Stimulated activated CD8-positive, alpha-beta memory T cell treated with anti-CD3 and anti-CD28 coated beads, Interleukin-4, amount 100 ng/mL, for 48 hours (primary cell): Measurements from ENCODE around the gene PLPP1.

Experiments used
- DNase-seq: peaks from one replicate; pipeline ENCODE4 v3.0.0-alpha.2; 2020

The PLPP1 gene

DNA sequence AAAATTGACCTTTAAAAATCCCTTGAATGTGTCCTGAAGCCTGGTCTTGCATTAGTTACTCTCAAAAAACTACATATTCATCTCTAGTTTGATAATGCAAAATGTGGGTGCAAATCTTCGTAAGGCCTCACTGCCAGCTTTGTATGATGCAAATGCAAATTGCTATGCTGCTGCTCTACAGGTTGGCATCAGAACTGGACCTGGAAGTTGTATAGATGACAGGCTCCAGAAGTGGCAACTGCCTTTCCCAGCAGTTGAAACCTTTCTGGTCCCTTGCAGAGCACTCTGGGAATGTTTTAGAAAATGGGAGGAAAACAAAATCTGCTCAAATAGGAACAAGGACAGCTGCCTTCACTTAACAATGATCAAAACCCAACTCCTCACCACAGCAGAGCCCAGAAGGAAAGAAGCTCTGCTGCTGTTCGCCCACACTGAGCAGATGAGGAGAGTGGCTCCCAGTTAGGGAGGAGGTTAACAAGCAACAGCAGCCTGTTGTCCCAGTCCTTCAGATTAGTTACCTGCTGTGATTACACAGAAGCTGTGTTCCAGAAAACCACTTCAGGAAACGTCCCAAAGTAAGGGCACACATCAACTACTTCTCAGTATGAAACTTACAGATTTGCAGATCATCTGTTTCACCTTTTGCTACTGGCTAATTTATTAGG, 93.5 kb downstream of the PLPP1 start:
- no peak for DNase-seq

DNA sequence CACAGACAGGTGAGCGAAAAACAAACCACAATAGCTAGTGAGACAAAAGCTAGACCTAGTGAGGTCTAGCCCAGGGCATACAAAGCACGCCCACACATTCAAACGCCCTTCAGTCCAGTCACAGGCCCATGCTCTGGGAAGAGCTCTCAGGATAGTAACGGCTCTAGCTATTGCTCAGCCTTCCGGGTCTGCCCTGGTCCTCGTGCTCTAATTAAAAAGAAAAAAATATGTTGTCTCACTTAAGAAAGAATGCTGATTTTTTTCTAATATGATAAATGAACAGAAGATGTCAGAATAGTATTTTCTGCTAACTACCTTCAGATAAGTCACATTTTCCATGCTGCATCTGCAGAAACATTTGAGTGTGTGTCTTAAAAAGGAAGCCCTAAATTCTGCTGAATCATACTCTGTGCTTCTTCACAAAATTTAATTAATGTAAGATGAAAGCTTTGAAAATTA, 94.5 kb downstream of the PLPP1 start:
- DNase-seq, result no peak

DNA sequence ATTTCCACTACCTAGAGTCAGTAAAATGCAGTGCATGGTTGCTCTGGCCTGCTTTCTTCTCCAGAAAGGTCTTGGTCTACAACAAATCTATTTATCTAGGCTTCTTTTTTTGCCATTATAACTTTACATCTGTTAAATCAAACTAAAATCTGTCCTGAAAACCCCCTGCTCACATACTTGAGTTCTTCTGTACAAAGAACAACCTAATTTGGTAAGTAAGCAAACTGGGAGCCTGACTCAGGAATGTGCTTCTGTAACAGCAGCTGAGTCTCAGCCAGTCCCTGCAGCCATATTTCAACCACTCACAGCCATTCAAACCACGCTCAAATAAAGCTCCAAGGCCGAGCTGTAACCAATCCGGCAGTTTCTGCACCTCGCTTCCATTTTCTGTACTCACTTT, 95.8 kb downstream of the PLPP1 start:
- DNase-seq, result no peak

DNA sequence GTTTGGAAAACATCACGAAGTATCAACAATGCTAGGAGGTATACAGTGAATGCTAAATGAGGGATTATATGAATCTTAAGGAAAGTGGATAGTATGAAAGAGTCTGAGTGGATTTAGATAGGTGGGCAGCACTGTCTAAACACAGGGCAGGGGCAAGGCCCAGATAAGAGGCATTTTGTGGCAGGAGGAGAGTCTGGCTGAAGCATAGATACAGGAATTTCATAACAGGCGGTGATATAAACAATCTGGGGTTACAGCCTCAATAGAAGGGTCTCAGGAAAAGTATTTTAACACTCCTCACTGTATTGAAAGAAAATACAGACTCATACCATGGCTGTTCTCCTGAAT, 96.9 kb downstream of the PLPP1 start:
- no peak for DNase-seq

DNA sequence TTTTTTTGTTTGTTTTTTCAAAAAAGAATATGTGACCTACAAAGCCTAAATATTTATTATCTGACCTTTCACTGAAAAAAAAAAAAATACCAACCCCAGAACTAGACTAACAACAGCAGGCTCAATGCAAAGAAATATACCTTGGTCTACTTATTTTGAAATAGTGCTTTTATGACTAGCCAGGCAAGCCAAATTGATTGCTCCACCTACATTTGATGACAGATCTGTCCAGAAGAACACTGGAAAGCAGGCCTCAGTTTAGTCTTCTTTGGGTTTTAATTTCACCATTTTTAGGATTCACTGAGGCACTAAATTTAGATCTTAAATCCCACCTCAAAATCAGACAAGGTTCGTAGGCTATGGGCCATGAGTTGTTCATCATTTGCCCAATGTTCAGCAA, 97.3 kb downstream of the PLPP1 start:
- DNase-seq, result no peak

DNA sequence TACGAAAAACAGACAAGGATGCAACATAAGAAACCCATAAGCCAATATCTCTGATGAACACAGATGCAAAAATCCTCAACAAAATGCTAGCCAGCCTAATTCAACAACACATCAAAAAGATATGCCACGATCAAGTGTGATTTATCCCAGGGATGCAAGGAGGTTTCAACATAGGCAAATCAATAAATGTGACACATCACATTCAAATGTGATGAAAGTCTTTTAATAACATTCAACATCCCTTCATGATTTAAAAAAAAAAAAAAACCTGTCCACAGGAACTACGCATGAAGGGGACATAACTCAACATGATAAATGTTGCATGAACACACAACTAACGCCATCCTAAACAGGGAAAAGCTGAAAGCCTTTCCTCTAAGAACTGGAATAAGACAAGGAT, 102.2 kb downstream of the PLPP1 start:
- DNase-seq, result no peak

DNA sequence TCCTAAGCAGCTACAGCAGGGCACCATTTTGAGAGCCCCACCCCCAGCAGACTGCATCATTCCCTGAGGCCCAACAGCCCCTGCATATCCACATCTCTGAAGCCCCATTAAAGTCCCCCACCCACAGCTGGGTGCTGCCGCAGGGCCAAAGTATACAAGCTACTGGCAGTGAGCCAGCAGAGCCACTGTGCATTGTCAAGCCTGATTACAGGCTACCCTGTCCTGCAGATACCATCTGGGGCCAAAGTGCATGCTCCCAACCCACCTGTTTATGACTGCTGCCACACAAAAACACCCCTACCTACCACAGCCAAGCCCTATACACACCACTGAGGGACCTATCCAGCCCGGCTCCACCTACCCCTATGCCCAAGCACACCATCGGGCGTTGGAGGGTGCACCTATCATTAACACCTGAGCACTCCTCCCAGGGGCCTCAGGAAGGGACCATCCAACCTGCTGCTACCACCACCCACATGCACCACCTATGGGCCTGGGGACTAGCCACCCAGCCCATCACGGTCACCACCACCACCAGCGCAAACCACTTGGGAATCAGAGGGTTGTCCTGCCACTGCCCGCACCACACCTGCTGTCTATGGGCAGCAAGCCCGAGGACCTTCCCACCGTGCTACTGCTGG, 105.0 kb downstream of the PLPP1 start:
- no peak for DNase-seq

DNA sequence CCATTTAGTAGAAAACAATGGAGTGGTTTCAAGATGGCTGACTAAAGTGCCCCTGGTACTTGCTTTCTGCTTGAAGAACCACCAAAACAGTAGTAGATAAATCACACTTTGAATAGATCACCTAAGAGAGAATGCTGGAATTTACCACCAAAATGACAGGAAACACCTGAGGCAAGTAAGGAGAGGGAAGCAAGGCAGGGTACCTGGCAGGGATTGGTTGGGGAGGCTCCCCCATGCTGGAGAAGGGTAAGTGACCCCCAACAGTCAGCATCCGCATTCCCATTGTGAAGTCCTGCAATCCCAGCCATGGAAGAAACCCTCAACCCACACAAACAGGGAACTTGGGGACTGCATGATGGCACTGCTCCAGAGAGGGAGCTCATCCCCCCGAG, 105.5 kb downstream of the PLPP1 start:
- DNase-seq, result no peak

DNA sequence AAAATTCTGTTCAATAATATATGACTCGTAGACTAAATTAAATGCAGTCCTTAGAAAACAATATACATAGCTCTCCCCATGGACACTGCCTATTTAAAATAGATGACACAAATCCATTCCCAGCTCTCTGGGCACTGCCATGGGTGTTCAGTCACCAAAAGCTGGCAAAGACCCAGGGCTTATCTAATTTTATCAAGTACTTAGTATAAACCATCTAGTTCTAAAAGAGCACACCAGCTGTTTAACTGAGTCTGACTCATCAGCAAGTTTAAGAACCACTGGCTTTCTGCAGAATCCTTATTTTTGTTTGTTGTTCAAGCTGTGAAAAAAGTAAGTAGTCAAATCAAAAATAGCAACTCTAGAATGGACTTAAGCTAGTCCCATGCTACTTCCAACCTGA, 107.6 kb downstream of the PLPP1 start:
- no peak for DNase-seq

DNA sequence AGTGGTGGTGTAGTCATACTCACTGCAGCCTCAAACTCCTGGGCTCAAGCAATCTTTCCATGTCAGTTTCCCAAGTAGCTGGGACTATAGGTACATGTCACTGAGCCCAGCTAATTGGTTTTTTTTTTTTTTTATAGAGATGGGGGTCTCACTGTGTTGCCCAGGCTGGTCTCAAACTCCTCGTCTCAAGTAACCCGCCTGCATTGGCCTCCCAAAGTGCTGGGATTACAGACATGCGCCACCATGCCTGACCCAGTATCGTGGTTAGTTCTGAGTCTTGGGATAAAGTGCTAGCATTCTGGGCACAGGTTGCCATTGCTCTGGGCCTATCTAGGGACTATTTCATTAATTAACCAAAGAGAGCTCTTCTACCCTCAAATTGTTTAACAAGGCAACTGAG, 108.3 kb downstream of the PLPP1 start:
- no peak for DNase-seq

DNA sequence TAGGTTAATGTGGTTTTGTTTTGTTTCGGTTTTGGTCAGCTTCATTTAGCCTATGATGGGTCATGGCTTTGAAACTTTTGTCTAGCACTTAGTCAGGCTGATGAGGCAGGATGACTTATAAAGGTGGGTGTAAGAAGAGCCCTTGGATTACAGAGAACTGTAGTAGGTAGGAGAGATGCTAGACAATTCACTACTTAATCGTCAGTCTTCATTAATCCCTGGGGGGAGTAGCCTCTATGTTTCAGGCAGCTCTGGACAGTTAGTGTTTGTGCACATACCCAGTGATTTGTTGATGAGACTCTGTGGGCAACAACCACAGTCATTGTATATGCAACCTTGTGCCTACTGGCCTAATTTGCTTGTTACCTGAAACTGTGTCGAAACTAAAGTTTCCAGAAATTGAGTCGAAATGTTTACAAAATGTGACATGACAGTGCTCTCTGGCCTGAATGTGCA, 113.7 kb downstream of the PLPP1 start:
- DNase-seq, result no peak

DNA sequence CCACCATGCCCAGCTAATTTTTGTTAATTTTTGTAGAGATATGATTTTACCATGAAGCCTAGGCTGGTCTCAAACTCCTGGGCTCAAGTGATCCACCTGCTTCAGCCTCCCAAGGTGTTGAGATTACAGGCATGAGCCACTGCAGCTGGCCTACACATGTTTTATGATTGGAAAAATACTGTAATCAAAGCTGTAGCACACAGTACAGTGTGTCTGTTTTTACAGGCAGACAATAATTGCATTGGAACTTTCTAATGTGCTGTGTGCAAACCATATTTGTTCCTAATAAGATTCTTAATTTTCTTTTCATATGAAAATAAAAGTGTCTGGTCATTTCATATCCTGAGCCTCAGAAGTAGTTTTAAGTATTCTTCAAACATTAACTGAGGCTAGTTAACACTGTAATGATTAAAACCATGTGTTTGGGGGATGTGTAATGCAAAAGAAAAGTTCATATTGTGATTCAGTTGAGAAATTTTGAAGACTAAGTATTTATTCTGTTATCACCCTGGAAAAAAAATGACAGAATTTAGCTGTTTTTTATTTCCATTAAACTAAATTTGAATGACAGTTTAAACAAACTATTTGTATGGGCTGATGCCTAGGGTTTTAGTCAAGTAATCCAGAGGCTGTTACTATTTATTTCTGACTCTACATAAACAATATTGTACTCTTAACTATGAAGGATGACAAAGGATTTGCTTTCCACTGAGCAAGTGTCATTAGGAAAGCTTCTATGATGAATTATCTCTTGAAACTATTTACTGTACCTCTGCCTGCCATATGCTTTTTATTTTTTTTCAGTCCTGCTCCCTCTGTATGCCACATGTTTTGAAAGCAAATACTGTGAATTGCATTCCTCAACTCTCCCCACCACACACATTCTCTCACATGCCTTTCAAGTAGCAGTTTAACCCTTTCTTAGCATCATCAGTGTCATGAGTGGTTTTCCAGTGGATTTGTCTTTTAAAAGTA, 115.5 kb downstream of the PLPP1 start:
- DNase-seq, result no peak

DNA sequence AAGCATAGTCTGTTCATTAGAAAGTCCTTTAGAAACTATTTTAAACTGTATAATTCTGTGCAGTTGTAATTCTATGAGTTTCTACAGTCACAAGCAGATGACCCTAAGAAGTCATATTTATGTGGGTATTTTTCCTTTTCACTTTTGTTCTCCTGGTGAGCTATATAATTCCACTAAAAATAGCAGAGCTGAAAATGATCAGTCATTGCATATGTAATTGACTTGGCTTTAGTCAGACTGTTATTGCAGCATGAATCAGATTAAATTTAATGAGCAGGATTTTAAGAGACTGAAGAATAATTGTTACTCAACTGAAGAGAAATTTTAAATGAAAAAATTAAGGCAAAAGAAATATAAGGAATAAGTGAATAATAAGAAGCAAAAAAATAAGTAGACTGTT, 118.5 kb downstream of the PLPP1 start:
- DNase-seq, result no peak

DNA sequence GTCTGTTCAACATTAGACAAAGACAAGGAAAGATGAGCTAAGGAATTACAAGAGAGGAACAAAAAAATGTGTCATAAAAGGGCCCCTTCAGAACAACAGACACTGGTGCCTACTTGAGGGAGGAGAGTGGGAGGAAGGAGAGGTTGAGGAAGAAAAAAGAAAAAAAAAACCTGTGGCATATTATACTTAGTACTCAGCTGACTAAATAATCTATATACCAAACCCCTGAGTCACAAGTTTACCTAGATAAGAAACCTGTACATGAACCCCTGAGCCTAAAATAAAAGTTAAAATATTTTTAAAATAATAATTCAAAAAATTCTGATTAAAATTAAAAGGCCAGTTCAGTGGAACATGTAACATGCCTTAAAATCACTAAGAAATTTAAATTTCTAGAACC, 119.7 kb downstream of the PLPP1 start:
- no peak for DNase-seq

DNA sequence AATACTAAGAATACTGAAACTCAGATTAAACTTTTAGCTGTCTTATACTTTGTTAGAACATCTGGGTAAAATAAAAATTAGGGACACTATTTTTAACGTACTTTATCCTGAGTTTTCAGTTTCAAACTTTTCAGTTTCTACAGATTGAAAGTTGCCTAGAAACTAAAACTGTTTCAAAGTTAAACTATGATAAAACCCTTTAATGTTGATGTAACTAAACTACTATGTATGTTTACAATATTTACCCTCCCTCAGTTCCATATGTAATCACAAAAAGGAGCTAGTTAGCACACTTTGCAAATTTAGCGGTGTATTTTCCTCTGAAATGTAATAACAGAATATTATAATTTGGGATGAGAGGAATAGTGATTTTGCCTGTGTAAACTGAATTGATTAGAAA, 121.1 kb downstream of the PLPP1 start:
- no peak for DNase-seq

DNA sequence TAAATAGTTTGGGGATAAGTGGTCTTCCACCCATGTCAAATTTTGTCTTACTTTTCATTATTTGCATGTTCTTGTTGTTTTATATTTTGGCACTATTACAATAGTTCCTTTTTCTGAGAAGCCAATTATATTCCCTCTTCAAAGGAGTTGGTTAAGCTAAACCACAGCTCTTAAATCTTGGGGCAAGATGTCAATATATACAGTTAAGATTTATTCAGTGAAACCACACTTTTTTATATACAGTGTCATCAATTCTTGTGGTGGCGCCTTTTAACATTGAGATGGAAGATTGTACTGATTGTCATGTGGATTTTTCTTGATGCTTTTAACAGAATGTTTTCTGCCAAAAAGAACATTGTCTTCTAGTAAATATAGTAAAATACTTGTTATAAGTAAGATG, 122.9 kb downstream of the PLPP1 start:
- DNase-seq, result no peak

DNA sequence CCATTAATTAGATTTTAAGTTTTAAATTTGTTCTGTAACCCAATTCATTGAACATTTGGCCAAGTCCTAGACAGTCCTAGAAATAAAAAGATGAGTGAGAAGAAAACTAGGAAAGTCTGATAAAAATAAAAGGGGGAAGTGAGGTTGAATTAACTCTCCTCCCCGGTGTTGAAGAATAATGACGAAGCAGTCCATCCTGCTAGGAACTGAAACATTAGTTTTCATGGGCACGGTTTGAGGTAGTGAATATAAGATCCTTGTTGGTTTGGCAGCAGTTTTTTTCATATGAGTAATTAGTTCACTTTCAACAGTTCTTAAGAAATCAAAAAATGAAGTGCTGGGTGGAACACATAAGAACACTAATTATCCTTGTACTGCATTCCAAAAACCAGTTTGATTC, 123.9 kb downstream of the PLPP1 start:
- DNase-seq, result no peak

DNA sequence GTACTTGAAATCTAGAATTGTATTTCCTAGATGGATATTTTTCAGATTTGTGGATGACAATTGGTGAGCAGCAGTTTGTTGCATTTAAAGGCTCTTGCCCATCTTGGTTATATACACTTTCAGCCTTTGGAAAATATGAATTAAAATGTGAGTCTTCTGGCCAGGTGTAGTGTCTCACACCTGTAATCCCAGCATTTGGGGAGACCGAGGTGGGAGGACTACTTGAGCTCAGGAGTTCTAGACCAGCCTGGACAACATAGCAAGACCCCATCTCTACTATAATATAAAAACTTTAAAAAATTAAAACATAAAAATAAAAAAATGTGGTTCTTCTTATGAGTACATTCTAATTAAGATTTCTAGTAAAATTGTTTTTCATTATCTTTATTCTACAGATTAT, 125.0 kb downstream of the PLPP1 start:
- DNase-seq, result no peak

DNA sequence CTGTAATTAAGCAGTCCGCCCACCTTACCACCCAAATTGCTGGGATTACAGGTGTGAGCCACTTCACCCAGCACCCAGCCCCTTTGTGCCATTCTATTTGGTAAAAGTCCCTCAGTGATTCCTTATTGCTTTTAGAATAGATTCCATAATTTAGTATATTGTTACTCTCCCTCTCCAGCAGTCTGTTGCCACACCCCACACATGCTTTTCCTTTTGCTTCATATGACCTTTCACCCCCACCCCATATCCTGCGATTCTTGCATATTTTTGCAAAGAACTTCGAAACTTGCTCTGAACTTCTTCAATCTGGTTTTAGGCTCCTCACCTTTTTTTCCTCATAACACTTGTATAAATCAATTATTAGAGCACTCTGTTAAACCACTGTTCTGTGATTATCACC, 126.8 kb downstream of the PLPP1 start:
- DNase-seq, result no peak

DNA sequence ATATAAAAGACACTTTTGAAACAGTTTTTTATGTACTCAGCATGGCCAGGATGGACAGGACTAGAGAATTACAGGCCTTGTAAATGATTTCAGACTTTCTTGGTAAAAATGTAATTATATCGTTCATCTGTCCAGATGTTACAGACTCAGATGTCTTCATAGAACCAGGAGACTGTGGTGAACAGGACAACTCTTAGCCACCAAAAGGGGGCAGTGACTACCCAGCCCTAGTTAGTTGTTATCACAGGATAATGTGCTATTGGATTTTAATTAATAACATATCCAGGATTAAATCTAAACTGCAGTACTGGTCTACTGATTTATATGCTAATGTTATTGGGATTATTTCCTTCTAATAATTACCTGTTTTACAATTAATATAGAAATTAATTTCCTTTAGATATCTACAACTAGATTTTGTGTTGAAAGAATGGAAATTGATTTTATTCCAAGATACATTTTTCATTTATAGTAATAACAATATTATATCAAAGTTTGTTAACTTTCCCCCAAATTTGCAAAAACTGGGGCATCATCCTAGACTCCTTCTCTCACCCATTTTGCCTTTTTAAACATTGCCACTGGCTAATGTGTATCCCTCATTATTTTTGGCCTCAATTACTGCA, 127.6 kb downstream of the PLPP1 start:
- no peak for DNase-seq

DNA sequence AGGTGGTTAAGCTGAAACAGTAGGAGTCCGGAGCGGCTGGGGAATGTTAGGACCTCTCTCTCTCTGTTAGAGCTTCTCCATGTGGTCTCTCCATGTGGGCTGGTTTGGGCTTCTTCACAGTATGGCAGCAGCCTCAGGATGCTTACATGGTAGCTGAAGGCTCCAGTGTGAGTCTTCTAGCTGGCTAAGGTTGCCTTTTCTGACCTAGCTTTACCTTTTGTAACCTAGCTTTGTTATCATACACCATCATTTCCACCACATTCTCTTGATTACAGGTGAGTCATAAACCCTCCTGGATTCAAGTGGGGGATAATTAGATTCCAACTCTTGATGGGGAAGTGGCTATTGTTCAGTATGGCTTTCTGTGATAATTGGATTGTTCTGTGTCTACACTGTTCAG, 128.5 kb downstream of the PLPP1 start:
- DNase-seq, result no peak

DNA sequence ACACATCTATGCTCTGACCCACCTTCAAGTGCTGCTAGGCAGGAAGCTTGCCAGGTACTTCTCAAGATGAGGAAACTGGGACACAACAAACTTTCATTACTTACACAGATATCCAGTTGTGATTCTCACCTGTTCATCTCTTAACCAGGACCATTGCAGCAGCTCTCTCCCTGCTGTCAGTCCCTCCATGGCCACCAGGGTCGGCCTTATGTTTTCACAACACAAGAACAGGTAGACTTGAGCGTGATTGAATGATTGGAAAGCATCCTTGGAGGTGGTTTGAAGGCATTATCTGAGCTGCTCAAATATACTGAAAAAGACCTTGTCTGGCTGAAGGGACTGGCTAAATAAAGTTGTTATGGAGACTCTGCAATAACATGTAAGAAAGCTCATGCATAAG, 132.6 kb downstream of the PLPP1 start:
- no peak for DNase-seq

DNA sequence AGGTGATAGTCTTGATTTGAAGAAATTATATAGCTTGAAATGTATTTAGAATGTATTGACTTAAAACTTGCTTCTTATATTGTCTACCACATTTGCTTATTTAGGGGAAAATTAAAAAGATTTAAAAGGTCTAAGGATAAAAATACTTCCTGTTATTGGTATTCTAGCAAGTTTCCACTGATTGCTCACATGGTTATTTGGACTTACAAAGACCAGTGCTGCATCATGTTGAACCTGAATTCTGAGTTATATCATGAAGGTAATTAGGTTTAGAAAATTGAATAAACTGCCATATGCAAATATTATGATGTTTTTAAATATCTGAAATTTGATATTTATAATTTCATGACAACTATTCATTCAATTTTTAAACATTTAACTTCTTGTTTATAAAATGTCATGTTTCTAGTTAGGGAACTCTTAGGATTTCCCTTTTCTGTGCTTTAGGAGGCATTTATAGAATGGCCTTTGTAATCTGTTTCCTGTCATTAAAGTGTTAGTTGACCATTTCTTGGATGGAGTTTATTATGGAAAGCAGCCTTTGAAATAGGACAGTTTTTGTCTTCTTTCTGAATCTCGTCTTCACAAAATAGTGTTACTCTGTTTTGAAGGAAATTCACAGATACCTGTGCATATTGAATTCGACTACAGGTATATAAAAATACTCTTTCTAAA, 141.1 kb downstream of the PLPP1 start:
- no peak for DNase-seq
